SKM-1 treated with dmso at 0.1 percent for 144 hours (cell line): ENCODE data around the gene BRME1.
A peak's percentile ranks its signal among the peaks of the same experiment; 100 is the strongest.

ENCODE experiments used
- DNase-seq: peaks from one replicate; lab custom pipeline; 2025; ENCODE audit not compliant: unreplicated experiment; lab: John Stamatoyannopoulos, UW

Gene BRME1

DNA sequence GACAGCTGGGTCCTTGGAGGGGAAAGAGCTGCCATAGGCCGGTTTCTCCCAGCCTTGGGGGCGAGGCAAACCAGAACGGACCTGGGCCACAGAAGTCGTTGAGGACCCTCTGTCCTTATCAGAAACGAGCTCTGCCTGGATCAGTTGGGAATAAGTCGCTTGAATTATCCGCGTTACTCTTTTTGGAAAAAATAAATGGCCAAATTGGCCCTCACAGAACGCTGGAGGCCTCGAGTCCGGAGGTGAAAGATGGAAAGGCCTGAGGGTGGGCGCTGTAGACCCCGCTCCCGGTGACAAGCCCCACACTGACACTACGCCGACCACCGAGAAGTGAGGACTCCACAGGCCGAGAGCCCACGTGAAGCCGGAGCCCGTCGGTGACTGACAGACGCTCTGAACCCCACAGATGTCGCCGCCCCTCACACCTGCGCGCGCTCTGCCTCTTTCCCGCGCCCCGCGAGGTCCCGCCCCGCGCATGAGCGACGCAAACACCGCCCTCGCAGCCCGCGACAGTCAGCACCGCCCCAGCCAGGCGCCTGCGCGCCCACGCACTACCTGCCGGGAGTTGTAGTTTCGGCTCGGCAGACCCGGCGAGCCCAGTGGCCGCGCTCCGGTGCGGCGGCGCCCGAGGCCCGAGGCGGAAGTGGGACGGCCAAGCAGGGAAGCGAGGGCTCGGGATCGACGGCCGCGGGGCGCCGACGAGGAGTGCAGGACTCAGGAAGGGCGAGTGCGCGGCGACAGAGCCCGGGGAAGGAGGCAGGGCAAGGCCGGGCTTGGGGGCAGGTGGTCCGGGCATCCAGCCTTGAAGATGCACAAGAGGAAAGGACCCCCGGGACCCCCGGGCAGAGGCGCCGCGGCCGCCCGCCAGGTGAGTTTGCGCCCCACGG is at the start of gene BRME1, which contains the start of gene CC2D1A:
TSS of gene BRME1 (minus strand) at position 484 of the 887 bp plus-strand sequence. CDS start 1,225 bp downstream, outside the sequence.
TSS of gene CC2D1A (plus strand) at position 568 of the 887 bp plus-strand sequence. CDS start at position 809, 241 bp downstream.
- DNase-seq, result peak; percentile 89

GRCh38 chr19:13954185-13954584 is 48.3 kb upstream of the BRME1 start:
- DNase-seq, result no peak

GRCh38 chr19:13952931-13953531 is 47.1 kb upstream of the BRME1 start:
- DNase-seq, result no peak

DNA sequence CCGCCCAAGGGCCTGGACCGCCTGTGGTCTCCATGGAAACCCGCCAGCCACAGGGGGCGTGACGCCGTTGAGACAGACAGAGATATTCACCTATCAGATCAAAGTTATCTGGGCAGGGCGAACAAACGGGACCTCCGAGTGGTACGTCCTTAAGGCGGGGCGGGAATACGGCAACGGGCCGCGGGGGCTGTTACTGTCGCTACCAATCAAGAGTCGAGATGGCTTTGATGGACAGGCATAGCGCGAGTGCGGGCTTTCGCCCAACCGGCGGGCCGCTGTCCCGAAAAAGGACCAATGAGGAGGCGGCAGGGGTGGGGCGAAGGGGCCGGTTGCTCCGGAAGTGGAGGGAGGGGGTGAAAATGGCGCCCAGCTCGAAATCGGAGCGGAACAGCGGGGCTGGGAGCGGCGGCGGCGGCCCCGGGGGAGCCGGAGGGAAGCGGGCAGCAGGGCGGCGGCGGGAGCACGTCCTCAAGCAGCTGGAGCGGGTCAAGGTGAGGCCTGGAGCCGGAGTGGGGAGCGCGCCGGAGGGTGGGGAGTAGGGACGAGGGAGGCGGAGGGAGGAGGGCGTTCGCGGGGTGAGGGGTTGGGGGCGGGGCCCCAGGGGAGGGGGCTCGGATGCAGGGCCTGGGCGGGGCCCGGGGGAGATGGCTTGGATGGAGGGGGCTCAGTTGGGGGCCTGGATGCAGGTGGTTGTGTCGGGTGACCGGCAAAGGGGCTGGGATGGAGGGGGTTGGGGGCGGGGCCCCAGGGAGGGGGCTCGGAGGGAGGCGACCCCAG is 46.4 kb upstream of the BRME1 start, which contains the start of gene DCAF15:
TSS of gene DCAF15 (plus strand) at position 356 of the 777 bp plus-strand sequence. CDS start at position 360, 4 bp downstream.
- DNase-seq, result peak; percentile 99

GRCh38 chr19:13951799-13952153 is 45.9 kb upstream of the BRME1 start:
- DNase-seq, result no peak

DNA sequence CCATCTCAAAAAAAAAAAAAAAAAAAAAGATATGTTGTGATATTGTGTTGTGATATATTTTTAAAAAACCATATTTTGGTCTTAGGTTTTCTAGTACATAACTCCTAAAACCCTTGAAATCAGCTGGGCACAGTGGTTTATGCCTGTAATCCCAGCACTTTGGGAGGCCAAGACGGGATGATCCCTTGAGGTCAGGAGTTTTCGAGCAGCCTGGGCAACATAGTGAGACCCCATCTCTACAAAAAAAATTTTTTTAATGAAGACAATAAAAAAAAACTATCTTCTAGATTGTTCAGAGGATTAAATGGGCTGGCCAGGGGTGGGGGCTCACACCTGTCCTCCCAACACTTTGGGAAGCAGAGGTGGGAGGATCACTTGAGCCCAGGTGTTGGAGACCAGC is 45.1 kb upstream of the BRME1 start:
- DNase-seq, result no peak

DNA sequence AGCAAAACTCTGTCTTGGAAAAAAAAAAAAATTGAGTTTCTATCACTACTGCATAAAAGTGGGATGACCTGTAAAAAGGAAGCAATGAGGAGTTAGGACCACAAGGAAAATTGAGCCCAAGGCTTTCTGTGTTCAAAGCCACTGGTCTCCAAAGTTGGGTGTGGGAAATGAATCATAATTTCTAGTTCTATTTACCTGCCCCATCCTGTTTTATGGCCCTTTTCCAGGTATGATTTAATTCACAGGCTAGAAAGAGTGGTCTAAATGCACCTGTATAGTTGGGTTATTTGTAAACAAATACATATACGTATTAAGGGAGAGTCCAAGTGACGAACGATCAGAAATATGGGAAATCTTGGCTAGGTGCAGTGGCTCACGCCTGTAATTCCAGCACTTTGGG is 40.5 kb upstream of the BRME1 start:
- DNase-seq, result no peak

GRCh38 chr19:13942023-13942684 is 36.2 kb upstream of the BRME1 start:
- DNase-seq, result no peak

- DNase-seq, result no peak
These were observed 32.6 kb upstream of the BRME1 start, which contains the start of gene PODNL1 for GRCh38 chr19:13938301-13939064. PODNL1 (minus strand) TSS chr19:13938417; CDS start chr19:13938181, 236 bp downstream.

DNA sequence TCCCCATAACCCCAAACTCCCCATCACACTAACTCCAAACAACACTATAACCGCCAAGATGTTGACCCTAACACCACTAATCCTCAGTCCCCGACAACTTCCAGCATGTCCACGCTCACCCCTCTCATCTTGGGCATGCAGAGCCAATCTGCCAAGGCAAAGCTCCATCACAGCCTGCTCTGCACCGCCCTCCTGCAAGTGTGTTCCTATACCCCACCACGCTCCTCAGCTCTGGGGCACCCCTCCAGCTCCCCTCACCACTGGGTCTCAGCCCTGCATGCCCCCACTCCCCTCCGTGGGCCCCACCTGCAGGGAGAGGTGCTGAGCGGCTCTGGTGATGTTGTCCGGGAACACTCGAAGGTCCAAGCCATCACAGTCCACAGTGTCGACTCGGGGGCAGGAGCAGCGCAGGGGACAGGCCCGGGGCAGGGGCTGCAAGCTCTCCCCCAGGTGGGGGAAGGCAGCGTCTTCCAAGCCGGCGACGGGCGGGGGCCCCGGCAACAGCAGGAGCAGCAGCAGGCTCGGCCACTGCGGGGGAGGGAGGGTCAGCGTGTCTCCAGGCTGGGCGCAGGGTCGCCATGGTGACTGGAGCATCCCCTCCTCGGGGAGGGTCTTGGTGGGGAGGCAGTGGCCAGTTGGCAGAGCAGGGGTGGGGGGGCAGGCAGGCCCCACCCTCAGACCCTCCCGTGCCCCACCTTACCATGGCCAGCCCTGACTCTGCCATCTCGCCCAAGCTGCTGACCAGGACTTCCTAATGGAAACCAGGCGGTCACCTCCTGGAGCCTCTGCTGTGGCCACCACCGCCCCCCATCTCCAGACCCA is 31.8 kb upstream of the BRME1 start:
- no peak for DNase-seq

GRCh38 chr19:13935765-13936510 is 30.0 kb upstream of the BRME1 start:
- DNase-seq, result no peak

GRCh38 chr19:13934785-13935109 is 28.8 kb upstream of the BRME1 start:
- no peak for DNase-seq

DNA sequence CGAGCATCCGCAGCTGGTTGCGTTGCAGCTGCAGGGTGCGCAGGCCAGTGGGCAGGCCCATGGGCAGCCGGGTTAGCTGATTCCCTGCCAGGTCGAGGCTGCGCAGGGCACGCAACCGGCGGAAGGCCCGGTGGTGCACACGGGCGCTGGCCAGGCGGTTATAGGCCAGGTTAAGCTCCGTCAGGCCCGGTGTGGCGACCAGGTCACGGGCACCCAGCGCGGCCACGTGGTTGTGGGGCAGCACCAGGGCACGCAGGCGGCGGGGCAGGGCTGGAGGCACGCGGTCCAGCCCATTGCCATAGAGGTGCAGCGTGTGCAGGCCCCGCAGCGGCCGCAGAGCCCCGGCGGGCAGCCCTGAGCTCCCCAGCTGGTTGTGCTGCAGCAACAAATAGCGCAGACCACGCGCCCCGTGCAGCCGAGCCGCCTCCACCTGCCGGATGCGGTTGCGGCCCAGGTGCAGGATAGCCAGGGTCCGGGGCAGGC is 27.0 kb upstream of the BRME1 start:
- DNase-seq, result no peak

- no peak for DNase-seq
These were observed 26.3 kb upstream of the BRME1 start for GRCh38 chr19:13932149-13932637.

GRCh38 chr19:13931391-13932148 is 25.7 kb upstream of the BRME1 start:
- no peak for DNase-seq

DNA sequence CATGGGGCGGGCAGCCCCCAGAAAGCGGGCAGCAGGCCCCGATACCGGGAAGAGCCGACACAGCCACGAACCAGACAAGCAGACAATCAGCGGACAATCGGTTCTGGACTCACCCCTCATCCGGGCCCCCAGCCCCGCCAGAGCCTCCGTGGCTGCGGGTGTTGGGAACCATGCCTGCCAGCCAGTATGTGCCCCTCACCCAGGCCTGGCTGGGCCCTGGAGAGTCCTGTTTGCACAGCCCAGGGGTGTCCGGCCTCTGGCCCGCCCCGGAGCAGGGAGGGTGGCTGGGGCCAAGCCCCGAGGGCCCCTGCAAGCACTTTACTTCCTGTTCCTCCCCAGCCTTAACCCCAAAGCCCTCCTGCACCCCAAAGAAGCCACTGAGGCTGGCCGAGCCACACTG is 24.5 kb upstream of the BRME1 start:
- no peak for DNase-seq

- DNase-seq, result no peak
These were observed 24.0 kb upstream of the BRME1 start for GRCh38 chr19:13929956-13930355.

- DNase-seq, result no peak
These were observed 23.4 kb upstream of the BRME1 start for GRCh38 chr19:13929340-13929739.
